ENCODE data around the gene ZNF581.
A peak's percentile ranks its signal among the peaks of the same experiment; 100 is the strongest.

Gene ZNF581

GRCh38 chr19:55625004-55625326 lies 18.5 kb upstream of the ZNF581 start:
- no peak for DNase-seq (ENCODE audit: low read depth in 1 of 2, low spot score in 1 of 2)

GRCh38 chr19:55626350-55626749 lies 17.1 kb upstream of the ZNF581 start:
- peak in 1 of 2 donors; percentile 61 for DNase-seq (ENCODE audit: low read depth in 1 of 2, low spot score in 1 of 2)

- peak; percentile 63 to 91 for DNase-seq (ENCODE audit: low read depth in 1 of 2, low spot score in 1 of 2)
Observed at GRCh38 chr19:55632463-55632834, 11.0 kb upstream of the ZNF581 start.

GRCh38 chr19:55633861-55634260 lies 9.6 kb upstream of the ZNF581 start:
- DNase-seq (ENCODE audit: low read depth in 1 of 2, low spot score in 1 of 2), result no peak

- no peak for DNase-seq (ENCODE audit: low read depth in 1 of 2, low spot score in 1 of 2)
Observed at GRCh38 chr19:55635334-55635717, 8.1 kb upstream of the ZNF581 start.

GRCh38 chr19:55635856-55636440 lies 7.5 kb upstream of the ZNF581 start:
- DNase-seq (ENCODE audit: low read depth in 1 of 2, low spot score in 1 of 2), result no peak

GRCh38 chr19:55636723-55637122 lies 6.7 kb upstream of the ZNF581 start:
- no peak for DNase-seq (ENCODE audit: low read depth in 1 of 2, low spot score in 1 of 2)

GRCh38 chr19:55637534-55637933 lies 5.9 kb upstream of the ZNF581 start:
- no peak for DNase-seq (ENCODE audit: low read depth in 1 of 2, low spot score in 1 of 2)

- DNase-seq (ENCODE audit: low read depth in 1 of 2, low spot score in 1 of 2), result peak in 1 of 2 donors; percentile 51
Observed at GRCh38 chr19:55638864-55639359, 4.5 kb upstream of the ZNF581 start.

- DNase-seq (ENCODE audit: low read depth in 1 of 2, low spot score in 1 of 2), result peak; percentile 47
Observed at GRCh38 chr19:55640043-55640576, 3.3 kb upstream of the ZNF581 start.

GRCh38 chr19:55640577-55641425 lies 2.6 kb upstream of the ZNF581 start, which contains the start of gene ZNF580:
Gene ZNF580, plus strand, starts transcription at chr19:55641002. Its CDS starts 1,507 bp downstream, at chr19:55642509.
- peak; percentile 47 to 51 for DNase-seq (ENCODE audit: low read depth in 1 of 2, low spot score in 1 of 2)

- no peak for DNase-seq (ENCODE audit: low read depth in 1 of 2, low spot score in 1 of 2)
Observed at GRCh38 chr19:55641426-55642152, 1.9 kb upstream of the ZNF581 start.

GRCh38 chr19:55642153-55643002 lies 1.1 kb upstream of the ZNF581 start:
- DNase-seq (ENCODE audit: low read depth in 1 of 2, low spot score in 1 of 2), result no peak

- no peak for DNase-seq (ENCODE audit: low read depth in 1 of 2, low spot score in 1 of 2)
Observed at GRCh38 chr19:55643887-55644176, 383 bp downstream of the ZNF581 start.

GRCh38 chr19:55644191-55644833 lies 863 bp downstream of the ZNF581 start:
- DNase-seq (ENCODE audit: low read depth in 1 of 2, low spot score in 1 of 2), result no peak

- no peak for DNase-seq (ENCODE audit: low read depth in 1 of 2, low spot score in 1 of 2)
Observed at GRCh38 chr19:55644842-55645511, 1.5 kb downstream of the ZNF581 start.

- no peak for DNase-seq (ENCODE audit: low read depth in 1 of 2, low spot score in 1 of 2)
Observed at GRCh38 chr19:55645512-55645881, 2.0 kb downstream of the ZNF581 start.

- no peak for DNase-seq (ENCODE audit: low read depth in 1 of 2, low spot score in 1 of 2)
Observed at GRCh38 chr19:55646889-55647731, 3.7 kb downstream of the ZNF581 start.
